ENCODE data around the gene IL6ST.

GRCh38 chr5:56037531-56038010 is 42.8 kb upstream of the IL6ST start:
- TF ChIP-seq CTCF (IDR thresholded peaks at IDR 0.05) (no peak), POLR2A (IDR thresholded peaks at IDR 0.05) (no peak), POLR2AphosphoS5 (IDR thresholded peaks at IDR 0.05) (no peak)

All from prostate gland (tissue), 2 donors.